ENCODE measurements around the gene TANC1.

The TANC1 gene

DNA sequence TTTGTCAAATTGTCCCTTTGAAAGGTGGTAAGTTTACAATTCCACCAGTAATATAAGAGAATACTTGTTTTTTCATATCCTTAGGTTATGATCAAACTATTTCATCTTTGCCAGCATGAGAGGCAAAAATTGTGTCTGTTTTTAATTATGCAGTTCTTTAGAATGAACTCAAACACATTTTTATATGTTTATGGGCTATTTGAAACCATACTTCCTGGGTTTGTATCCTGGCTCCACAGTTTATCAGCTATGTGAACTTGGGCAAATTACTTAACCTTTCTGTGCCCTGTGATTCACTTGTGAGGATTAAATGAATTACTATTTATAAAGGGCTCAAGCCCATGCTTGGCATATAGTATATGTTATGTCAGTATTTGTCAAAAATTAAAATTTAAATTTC lies 109.4 kb downstream of the TANC1 start:
- no peak overlapping the region for H3K9ac ChIP-seq (ENCODE audit: low read depth, low read length)
- no peaks in the 10 kb centered on the region for H3K4me1 ChIP-seq (ENCODE audit: insufficient read depth, low read length)
- H3K9me3 ChIP-seq (ENCODE audit: control insufficient read depth, insufficient read depth, low read length), result no peaks in the 10 kb centered on the region
- no peaks in the 10 kb centered on the region for H3K36me3 ChIP-seq (ENCODE audit: insufficient read depth, low read length)

DNA sequence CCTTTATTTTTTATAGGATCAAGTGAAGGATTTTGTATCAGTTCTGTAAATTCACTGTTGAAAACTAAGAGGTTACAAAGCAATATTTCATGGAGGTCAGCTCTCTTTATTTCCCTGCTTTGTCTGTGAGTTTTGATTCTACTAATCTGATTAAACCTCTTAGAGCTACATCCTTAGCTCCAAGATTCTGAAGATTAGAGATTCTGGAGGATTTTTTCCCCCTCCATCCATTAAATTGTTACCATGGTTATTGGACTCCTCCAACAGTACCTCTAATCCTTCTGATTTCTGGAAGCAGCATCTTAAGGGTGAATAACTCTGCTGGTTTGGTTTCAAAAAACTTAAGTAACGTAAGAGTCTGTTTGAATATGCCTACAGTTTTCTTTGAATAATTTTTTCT lies 110.0 kb downstream of the TANC1 start:
- Histone ChIP-seq H3K9ac (ENCODE audit: low read depth, low read length) (no peak overlapping the region), H3K36me3 (ENCODE audit: insufficient read depth, low read length) (no peaks in the 10 kb centered on the region), H3K4me1 (ENCODE audit: insufficient read depth, low read length) (no peaks in the 10 kb centered on the region), H3K9me3 (ENCODE audit: control insufficient read depth, insufficient read depth, low read length) (no peaks in the 10 kb centered on the region)

DNA sequence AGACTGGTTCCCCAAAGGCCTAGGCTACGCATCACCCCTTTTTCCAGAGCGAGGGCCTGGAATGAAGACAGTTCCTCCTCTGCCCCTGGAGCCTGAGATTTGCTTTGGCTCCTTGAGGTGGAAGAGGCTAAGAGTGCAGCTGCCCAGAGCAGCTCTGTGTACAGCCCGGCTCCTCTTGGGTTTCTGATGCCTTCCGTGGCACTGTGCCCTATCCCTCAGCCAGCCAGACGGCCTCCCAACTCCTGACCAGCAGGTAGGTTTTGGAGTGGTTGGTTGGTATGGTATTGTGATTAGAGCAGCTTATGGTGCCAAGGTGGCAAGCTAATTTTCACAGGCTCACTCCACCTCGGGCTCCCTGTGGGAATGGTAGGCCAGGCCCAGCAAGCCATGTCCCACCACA lies 112.2 kb downstream of the TANC1 start:
- Histone ChIP-seq H3K9me3 (ENCODE audit: control insufficient read depth, insufficient read depth, low read length) (no peaks in the 10 kb centered on the region), H3K9ac (ENCODE audit: low read depth, low read length) (no peak overlapping the region), H3K4me1 (ENCODE audit: insufficient read depth, low read length) (no peaks in the 10 kb centered on the region; the same call in 1 of the 2 replicates), H3K36me3 (ENCODE audit: insufficient read depth, low read length) (no peaks in the 10 kb centered on the region)

DNA sequence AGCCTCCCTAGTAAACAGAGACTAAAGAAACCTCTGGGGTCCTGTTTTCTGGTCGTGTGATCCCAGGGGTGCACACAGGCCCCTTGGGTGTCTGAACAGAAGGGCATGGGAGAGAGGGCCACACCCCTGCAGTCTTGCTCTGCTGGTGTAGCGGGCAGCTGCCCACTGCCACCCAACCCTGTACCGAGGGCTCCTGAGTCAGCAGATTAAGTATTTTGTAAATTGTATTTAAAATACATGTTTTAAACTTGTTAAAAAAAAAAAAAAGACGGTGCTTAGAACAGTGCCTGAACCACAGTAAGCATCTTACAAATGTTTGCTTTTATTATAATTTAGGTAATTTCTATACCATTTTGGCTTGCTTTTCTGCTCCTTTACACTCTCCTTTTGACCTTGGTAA lies 113.7 kb downstream of the TANC1 start:
- H3K9ac ChIP-seq (ENCODE audit: low read depth, low read length), result no peak overlapping the region
- no peaks in the 10 kb centered on the region for H3K9me3 ChIP-seq (ENCODE audit: control insufficient read depth, insufficient read depth, low read length)
- H3K4me1 ChIP-seq (ENCODE audit: insufficient read depth, low read length), result no peaks in the 10 kb centered on the region; the same call in 1 of the 2 replicates
- H3K36me3 ChIP-seq (ENCODE audit: insufficient read depth, low read length), result no peaks in the 10 kb centered on the region

DNA sequence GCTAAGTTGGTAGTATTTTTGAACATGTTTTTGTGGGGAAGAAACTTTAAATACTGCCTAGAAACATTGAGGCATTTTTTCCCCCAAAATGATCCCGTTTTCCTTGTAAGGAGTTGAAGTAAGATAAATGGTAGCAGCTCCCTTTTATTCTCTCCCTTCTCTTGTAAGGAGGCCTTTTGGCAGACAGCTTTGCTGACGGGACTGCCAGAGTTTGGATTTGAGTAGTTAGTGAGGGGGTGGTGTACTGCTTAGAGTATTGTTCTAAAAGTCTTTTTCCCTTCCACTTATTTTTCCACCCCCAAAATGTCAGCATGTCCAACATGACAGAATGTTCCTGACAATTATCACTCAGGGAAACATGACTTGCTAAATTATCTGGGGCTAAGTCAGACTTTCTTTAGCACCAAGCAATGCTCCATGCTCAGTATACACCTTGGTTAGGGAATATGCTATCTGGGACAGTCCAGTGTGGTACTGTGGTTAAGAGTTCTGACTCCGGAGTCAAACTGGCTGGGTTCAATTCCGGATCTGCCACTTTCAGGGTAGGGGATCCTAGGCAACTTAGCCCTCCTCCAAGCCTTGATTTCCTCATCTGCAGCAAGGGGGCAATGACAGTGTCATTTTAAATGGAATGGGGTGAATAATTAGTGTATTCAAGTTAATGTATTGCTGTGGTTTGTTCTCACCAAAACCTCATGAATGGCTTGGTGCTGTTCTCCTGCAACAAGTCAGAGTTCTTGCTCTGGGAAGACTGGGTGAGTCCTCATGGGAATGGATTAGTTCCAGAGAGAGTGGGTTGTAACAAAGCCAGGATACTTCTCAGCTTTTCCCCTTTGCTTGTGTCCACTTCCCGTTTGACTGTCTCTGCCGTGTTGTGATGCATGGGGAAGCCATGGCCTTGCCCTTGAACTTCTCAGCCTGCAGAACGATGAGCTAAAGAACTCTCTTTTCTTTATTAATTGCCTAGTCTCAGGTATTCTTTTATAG lies 116.2 kb downstream of the TANC1 start:
- Histone ChIP-seq H3K9me3 (ENCODE audit: control insufficient read depth, insufficient read depth, low read length) (no peaks in the 10 kb centered on the region), H3K9ac (ENCODE audit: low read depth, low read length) (no peak overlapping the region), H3K4me1 (ENCODE audit: insufficient read depth, low read length) (no peaks in the 10 kb centered on the region; the same call in 1 of the 2 replicates), H3K36me3 (ENCODE audit: insufficient read depth, low read length) (no peaks in the 10 kb centered on the region)

DNA sequence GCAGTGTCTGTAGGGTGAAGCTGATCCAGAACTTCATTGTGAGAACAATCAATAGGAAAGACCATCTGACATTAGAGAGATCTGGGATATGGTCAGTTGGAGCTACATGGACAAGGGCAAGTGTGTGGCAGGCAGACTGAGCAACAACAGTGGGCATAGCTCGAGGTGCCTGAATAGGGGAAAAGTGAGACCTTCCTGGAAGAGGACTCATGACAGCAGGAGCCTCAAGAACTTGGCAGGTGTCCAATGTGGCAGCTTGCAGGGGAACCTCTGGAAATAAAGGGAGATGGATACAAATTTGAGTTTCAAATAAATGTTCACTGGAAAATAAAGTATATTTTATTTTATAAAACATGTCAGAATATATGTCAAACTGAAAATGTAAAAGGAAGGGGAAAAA lies 117.9 kb downstream of the TANC1 start:
- no peak overlapping the region for H3K9ac ChIP-seq (ENCODE audit: low read depth, low read length)
- no peaks in the 10 kb centered on the region for H3K9me3 ChIP-seq (ENCODE audit: control insufficient read depth, insufficient read depth, low read length)
- no peaks in the 10 kb centered on the region; the same call in 1 of the 2 replicates for H3K4me1 ChIP-seq (ENCODE audit: insufficient read depth, low read length)
- H3K36me3 ChIP-seq (ENCODE audit: insufficient read depth, low read length), result no peaks in the 10 kb centered on the region

DNA sequence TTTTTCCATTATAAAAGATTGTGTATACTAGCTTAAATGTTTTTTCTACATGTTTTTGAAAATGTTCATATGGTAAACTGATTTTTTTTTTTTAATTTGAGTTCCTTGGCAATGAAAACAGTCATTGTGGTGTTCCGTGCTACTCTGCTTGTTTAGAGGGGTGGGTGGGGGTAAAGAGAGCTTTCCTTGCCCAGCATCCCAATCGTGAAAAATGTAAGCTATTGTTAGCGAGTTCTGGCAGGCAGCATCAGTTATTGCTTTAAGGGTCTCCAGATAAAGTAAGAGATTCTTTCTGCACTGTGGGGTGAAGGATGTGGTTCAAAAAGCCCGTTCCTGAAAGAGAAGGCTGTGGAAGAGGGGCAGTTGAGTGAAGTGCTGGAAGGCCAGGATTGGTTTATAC lies 118.4 kb downstream of the TANC1 start:
- Histone ChIP-seq H3K9ac (ENCODE audit: low read depth, low read length) (no peak overlapping the region), H3K9me3 (ENCODE audit: control insufficient read depth, insufficient read depth, low read length) (no peaks in the 10 kb centered on the region), H3K4me1 (ENCODE audit: insufficient read depth, low read length) (no peaks in the 10 kb centered on the region; the same call in 1 of the 2 replicates), H3K36me3 (ENCODE audit: insufficient read depth, low read length) (no peaks in the 10 kb centered on the region)

DNA sequence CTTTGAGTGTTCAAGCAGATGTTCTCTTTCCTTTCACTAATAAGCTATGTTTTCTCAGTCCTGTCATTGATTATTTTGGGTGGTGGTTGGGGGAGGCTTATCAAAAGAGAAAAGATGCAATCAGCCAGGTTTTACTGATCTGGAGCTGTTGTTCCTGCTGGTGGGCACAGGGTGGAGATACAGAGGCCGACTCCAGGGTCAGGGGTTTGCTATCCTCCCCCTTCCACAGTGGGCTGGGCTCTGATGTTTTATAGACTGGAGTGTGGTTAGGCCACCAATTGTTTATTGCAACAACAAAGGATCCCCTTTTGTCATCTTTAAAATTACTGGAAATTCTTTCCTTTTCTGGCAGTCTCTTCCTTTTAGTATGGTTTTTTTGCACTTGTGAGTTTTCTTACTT lies 120.5 kb downstream of the TANC1 start:
- no peaks in the 10 kb centered on the region for H3K36me3 ChIP-seq (ENCODE audit: insufficient read depth, low read length)
- no peaks in the 10 kb centered on the region for H3K9me3 ChIP-seq (ENCODE audit: control insufficient read depth, insufficient read depth, low read length)
- H3K4me1 ChIP-seq (ENCODE audit: insufficient read depth, low read length), result peaks cover 4% of the 10 kb centered on the region
- no peak overlapping the region for H3K9ac ChIP-seq (ENCODE audit: low read depth, low read length)

DNA sequence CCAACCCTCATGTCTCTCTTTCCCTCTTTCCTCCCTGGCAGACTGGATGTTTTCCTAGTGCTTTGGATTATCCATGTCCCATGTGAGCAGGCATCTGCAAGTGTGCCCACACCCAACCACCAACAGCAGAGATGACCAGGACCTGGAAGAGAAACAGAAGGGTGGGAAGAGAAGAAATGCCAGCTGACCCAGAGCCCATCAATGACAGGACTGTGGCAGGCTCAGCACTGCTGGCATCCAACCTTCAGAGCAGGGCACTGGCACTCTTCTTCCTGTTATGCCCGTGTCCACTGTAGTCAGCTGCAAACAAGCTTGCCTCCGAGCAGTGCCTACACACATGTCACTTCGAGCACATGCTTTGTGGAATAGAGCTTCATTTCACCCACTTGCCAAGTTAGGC lies 121.1 kb downstream of the TANC1 start:
- Histone ChIP-seq H3K36me3 (ENCODE audit: insufficient read depth, low read length) (no peaks in the 10 kb centered on the region), H3K4me1 (ENCODE audit: insufficient read depth, low read length) (peaks cover 4% of the 10 kb centered on the region), H3K9ac (ENCODE audit: low read depth, low read length) (no peak overlapping the region), H3K9me3 (ENCODE audit: control insufficient read depth, insufficient read depth, low read length) (no peaks in the 10 kb centered on the region)

DNA sequence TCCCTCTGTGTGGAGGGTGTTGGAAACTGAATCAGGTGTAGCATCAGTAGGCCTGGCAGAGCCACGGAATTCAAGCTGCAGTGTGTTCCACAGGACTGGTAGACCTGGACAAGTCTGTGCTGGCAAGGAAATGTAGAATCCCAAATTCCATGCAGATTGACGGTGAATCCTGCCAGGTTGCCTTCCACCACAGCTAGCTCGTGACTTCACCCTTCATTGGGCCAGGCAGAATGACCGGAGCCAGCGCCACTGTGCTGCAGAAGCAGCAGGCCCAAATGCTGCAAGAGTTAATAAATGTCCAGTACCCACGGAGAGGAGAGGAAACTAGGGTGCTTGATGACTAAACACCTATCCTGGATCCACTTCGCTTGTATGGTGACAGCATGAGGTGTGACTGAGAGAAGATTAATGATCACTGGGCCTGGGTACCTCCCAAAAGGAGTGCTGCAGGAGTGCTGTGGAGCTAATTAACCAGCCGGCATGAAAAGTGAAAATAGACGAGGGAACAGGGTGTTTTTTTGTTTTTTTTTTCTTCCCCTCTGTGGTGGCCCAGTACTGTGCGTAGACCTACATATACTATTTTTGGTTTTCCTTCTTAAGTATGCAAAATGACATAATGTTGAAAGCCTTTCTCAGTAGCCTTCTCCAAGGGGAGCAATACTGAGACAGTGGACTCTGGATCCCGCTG lies 122.2 kb downstream of the TANC1 start:
- Histone ChIP-seq H3K9me3 (ENCODE audit: control insufficient read depth, insufficient read depth, low read length) (no peaks in the 10 kb centered on the region), H3K4me1 (ENCODE audit: insufficient read depth, low read length) (peaks cover 4% of the 10 kb centered on the region; the same call in 1 of the 2 replicates), H3K36me3 (ENCODE audit: insufficient read depth, low read length) (no peaks in the 10 kb centered on the region), H3K9ac (ENCODE audit: low read depth, low read length) (no peak overlapping the region)

DNA sequence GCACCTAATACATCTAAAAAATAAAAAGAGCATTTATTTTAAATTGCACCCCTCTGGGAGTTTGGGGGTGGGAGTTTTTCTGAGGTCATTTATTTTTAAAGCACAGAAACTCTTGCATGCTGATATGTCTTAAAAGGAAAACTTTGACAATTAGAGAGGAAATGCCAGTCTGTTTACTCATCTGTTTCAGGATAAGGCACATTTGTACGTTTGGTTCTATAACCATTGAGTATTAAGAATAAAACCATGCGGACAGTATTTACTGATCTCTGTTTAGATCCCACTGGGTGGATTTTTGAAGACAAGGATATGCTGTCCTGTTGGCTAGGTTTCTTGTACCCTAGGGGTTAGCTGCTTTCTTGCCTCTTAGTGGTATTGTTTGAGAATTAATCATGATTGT lies 122.9 kb downstream of the TANC1 start:
- peaks cover 4% of the 10 kb centered on the region; the same call in 1 of the 2 replicates for H3K4me1 ChIP-seq (ENCODE audit: insufficient read depth, low read length)
- no peaks in the 10 kb centered on the region; the same call in 1 of the 2 replicates for H3K9me3 ChIP-seq (ENCODE audit: control insufficient read depth, insufficient read depth, low read length)
- no peak overlapping the region for H3K9ac ChIP-seq (ENCODE audit: low read depth, low read length)
- H3K36me3 ChIP-seq (ENCODE audit: insufficient read depth, low read length), result no peaks in the 10 kb centered on the region

DNA sequence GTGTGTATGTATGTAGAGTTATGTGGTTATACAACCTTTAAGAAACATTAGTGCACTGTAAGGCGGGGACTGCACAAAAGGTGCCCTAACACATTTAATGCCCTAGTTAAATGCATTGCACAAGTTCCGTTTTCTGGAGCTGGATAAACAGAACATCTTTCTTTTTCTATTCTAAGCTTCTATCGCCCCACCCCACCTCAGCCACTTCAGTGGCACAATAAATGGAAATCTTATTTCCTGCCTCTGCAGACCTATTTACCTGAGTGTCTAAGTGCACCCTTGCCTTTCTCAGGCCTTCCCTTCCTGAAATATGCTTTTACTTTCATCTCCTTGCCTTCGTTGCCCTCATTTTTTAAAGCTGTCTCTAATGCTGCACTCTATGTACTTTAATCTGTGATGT lies 123.5 kb downstream of the TANC1 start:
- H3K4me1 ChIP-seq (ENCODE audit: insufficient read depth, low read length), result peaks cover 4% of the 10 kb centered on the region; the same call in 1 of the 2 replicates
- H3K9me3 ChIP-seq (ENCODE audit: control insufficient read depth, insufficient read depth, low read length), result no peaks in the 10 kb centered on the region; the same call in 1 of the 2 replicates
- no peak overlapping the region for H3K9ac ChIP-seq (ENCODE audit: low read depth, low read length)
- no peaks in the 10 kb centered on the region for H3K36me3 ChIP-seq (ENCODE audit: insufficient read depth, low read length)

DNA sequence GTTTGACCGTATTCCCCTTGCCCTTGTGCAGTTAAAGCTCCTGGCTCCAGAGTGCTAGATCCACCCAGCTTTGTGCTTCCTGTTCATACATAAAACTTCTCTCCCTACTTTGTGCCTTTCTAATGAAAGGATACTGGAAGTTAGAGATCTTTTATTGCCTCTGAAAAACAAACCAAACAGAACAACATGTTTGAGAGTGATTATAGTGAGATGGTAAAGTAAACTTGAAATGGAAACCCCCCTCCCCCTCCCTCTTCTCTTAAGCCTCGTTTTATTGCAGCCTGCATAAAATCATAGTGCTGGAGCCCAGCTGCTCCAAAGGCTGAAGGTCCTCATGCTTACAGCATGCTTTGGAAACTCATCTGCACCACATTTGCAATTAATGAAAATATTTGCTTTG lies 125.1 kb downstream of the TANC1 start:
- Histone ChIP-seq H3K36me3 (ENCODE audit: insufficient read depth, low read length) (no peaks in the 10 kb centered on the region), H3K9ac (ENCODE audit: low read depth, low read length) (no peak overlapping the region), H3K9me3 (ENCODE audit: control insufficient read depth, insufficient read depth, low read length) (no peaks in the 10 kb centered on the region; the same call in 1 of the 2 replicates), H3K4me1 (ENCODE audit: insufficient read depth, low read length) (peaks cover 4% of the 10 kb centered on the region; the same call in 1 of the 2 replicates)

DNA sequence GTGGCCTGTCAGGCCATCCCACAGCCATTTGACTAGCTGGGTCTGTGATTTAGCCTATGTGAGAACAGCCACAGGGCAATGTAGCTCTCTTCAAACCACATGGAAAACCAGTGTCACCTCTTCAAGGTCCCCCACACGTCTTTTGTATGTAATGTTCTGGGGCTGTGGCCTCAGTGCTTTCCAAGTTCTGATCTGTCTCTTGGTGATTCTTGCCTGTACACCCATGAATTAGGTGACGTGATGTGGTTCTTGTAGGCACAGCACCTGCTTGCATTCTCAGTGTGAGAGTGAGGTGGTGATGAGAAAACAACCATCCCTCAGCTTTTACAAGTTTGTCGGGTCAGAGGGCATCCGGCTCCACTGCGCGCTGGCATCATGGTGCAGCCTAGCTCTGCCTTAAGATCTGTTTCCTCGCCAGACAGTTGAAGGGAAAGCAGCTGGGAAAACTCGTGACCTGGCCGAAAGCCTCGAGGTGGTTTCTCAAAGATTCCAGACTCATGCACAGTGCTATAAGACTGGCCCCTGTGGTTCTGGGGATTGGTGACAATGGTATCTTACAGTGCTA lies 125.8 kb downstream of the TANC1 start:
- Histone ChIP-seq H3K9me3 (ENCODE audit: control insufficient read depth, insufficient read depth, low read length) (no peaks in the 10 kb centered on the region; the same call in 1 of the 2 replicates), H3K4me1 (ENCODE audit: insufficient read depth, low read length) (peaks cover 4% of the 10 kb centered on the region; the same call in 1 of the 2 replicates), H3K36me3 (ENCODE audit: insufficient read depth, low read length) (no peaks in the 10 kb centered on the region), H3K9ac (ENCODE audit: low read depth, low read length) (no peak overlapping the region)

Data from ES-I3 (cell line).